Cardiac muscle cell (in vitro differentiated cells and primary cell): ENCODE results near the gene LZIC. TPM values are rescaled to one million over a fixed set of nuclear protein-coding genes. Genes with fewer than 3 reads are reported as not detected.

Experiments
- DNase-seq, 2 donors: peaks; one replicate each; pipeline versions ENCODE4 v3.0.0 to v3.0.0-alpha.2; 2010 to 2017; ENCODE audit warnings: low read depth in 1 of 2, low spot score in 1 of 2
- H3K27ac ChIP-seq: fragments of 200-600 bp; sonication (generic); 2 replicates; pipeline ENCODE4 v1.5.1; 2016
- H3K27me3 ChIP-seq: fragments of 200-600 bp; sonication (generic); 2 replicates; pipeline ENCODE4 v1.6.0; 2016; ENCODE audit warnings: control low read depth
- H3K36me3 ChIP-seq: fragments of 200-600 bp; sonication (generic); 2 replicates; pipeline ENCODE4 v1.5.1; 2016; ENCODE audit warnings: control low read depth
- H3K4me1 ChIP-seq: fragments of 200-600 bp; sonication (generic); 2 replicates; pipeline ENCODE4 v1.8.1; 2017; ENCODE audit warnings: low read depth, mild to moderate bottlenecking, mixed run types
- H3K4me3 ChIP-seq: fragments of 200-600 bp; sonication (generic); 2 replicates; pipeline ENCODE4 v1.5.1; 2016; ENCODE audit warnings: mild to moderate bottlenecking
- H3K9me3 ChIP-seq: fragments of 200-600 bp; sonication (generic); 2 replicates; pipeline ENCODE4 v1.5.1; 2017; ENCODE audit warnings: low read depth, mild to moderate bottlenecking, control low read depth
- CTCF ChIP-seq: IDR thresholded peaks from 2 replicates; pipeline ENCODE4 v1.5.1; 2012; ENCODE audit warnings: low read depth, mild to moderate bottlenecking, low read length
- polyA plus RNA-seq: library from polyadenylated mRNA; unstranded; fragments of >200 nt; fragmentation: Nextera tagmentation; extraction: Ambion mirVana; gene quantifications from 2 replicates; pipeline ENCODE4 v1.2.1, GENCODE V29; 2016
- total RNA-seq: library from RNA; depleted of rRNA; stranded (reverse); fragments of >200 nt; gene quantifications from 2 replicates; pipeline ENCODE4 v1.2.3, GENCODE V29; 2016

Gene LZIC
- total and polyA plus RNA-seq, 2 experiments from 2014 or later, result 34.2 to 35.4 TPM

- H3K36me3 ChIP-seq, result no peaks in the 10 kb centered on the region
- peak overlapping the region; percentile 66 for H3K27ac ChIP-seq
- H3K4me3 ChIP-seq, result no peak overlapping the region
- no peaks in the 10 kb centered on the region for H3K27me3 ChIP-seq
- H3K4me1 ChIP-seq, result peaks cover 16% of the 10 kb centered on the region
- no peak for TF ChIP-seq CTCF
- DNase-seq, result no peak
- H3K9me3 ChIP-seq, result no peaks in the 10 kb centered on the region
These were observed 59.4 kb downstream of the LZIC start for GRCh38 chr1:9883585-9884449.

- Histone ChIP-seq H3K4me3 (no peak overlapping the region), H3K36me3 (no peaks in the 10 kb centered on the region), H3K9me3 (no peaks in the 10 kb centered on the region), H3K4me1 (peaks cover 16% of the 10 kb centered on the region), H3K27ac (no peak overlapping the region), H3K27me3 (no peaks in the 10 kb centered on the region)
- no peak for TF ChIP-seq CTCF
- DNase-seq, result no peak
These were observed 60.3 kb downstream of the LZIC start for GRCh38 chr1:9882945-9883303.

- no peaks in the 10 kb centered on the region for H3K36me3 ChIP-seq
- H3K27me3 ChIP-seq, result no peaks in the 10 kb centered on the region
- peaks cover 19% of the 10 kb centered on the region for H3K4me1 ChIP-seq
- no peak overlapping the region for H3K27ac ChIP-seq
- no peak for DNase-seq
- no peak for TF ChIP-seq CTCF
- no peaks in the 10 kb centered on the region for H3K9me3 ChIP-seq
- H3K4me3 ChIP-seq, result no peak overlapping the region
These were observed 60.8 kb downstream of the LZIC start for GRCh38 chr1:9882296-9882944.

- Histone ChIP-seq H3K4me3 (no peak overlapping the region), H3K27me3 (no peaks in the 10 kb centered on the region), H3K9me3 (no peaks in the 10 kb centered on the region), H3K36me3 (no peaks in the 10 kb centered on the region), H3K27ac (no peak overlapping the region), H3K4me1 (peaks cover 24% of the 10 kb centered on the region)
- no peak for TF ChIP-seq CTCF
- DNase-seq, result peak in 1 of 2 donors; percentile 69
These were observed 61.3 kb downstream of the LZIC start for GRCh38 chr1:9881838-9882249.

Other genes starting within 250 kb of the LZIC start
- gene CLSTN1, start 119.4 kb downstream of the LZIC start, total RNA-seq, result 49.4 and 70.9 TPM in 2 replicates
- gene CLSTN1, start 119.4 kb downstream of the LZIC start, polyA plus RNA-seq, result 81.5 and 95.1 TPM in 2 replicates
- 122 and 124 TPM in 2 replicates for gene CTNNBIP1, start 33.1 kb downstream of the LZIC start, total RNA-seq
- gene CTNNBIP1, start 33.1 kb downstream of the LZIC start, polyA plus RNA-seq, result 80.1 and 111 TPM in 2 replicates
- gene NMNAT1, start 84 bp upstream of the LZIC start, total RNA-seq, result 14.4 and 16.9 TPM in 2 replicates
- 21.4 and 24.1 TPM in 2 replicates for gene NMNAT1, start 84 bp upstream of the LZIC start, polyA plus RNA-seq
- gene RBP7, start 53.8 kb upstream of the LZIC start, total RNA-seq, result 0.86 and 0.92 TPM in 2 replicates
- 2.3 and 4.3 TPM in 2 replicates for gene RBP7, start 53.8 kb upstream of the LZIC start, polyA plus RNA-seq
- 45.4 and 72.0 TPM in 2 replicates for gene UBE4B, start 89.6 kb upstream of the LZIC start, total RNA-seq
- gene UBE4B, start 89.6 kb upstream of the LZIC start, polyA plus RNA-seq, result 34.1 and 51.8 TPM in 2 replicates